HG03064 (cell line): ENCODE data around the gene GCFC2.
"Not testable (repeated sequence)": the region's sequence is repeated elsewhere in the genome, so short reads cannot be mapped to it uniquely, and the experiment has no call there.

Experiments used
- ATAC-seq: cut with Tn5 transposase; IDR thresholded peaks from one replicate; pipeline ENCODE4 v1.9.1; 2021; ENCODE audit warnings: low read depth; ENCODE audit not compliant: unreplicated experiment

The GCFC2 gene

DNA sequence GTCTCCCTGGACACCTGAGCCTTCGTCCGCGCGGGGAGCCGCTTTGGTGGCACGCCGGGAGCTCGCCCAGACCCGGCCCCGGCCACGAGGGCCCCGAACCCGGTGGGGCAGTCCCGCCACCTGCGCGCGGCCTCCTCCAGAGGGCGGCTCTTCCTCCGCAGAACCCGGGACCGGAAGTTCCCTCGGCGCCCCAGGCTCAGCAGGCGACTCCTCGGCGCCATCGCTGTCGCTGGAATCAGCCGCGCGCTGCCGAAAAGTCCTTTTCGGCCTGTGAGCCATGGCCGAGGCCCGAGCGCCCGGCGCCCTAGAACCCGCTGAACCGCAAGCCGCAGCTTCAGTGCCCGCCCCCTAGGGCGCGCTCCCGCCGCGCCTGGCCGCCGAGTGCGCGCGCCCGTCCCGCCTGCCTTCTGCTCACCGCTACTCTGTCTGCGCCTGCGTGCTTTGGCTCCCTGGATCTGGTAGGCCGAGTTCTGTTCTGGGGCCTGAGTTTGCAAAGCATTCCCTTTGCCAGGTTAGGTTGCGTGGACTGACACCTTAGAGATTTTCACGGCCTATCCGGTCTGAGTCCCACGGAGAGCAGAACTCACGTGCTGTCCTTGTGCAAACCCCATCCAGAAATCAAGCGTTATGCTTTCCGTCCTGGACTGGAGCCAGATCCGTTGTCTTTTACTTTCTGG, at the start of gene GCFC2:
GCFC2 (minus strand) TSS at position 339 of the 677 bp plus-strand sequence; CDS start at position 279, 60 bp downstream.
- peak; percentile 95 for ATAC-seq

DNA sequence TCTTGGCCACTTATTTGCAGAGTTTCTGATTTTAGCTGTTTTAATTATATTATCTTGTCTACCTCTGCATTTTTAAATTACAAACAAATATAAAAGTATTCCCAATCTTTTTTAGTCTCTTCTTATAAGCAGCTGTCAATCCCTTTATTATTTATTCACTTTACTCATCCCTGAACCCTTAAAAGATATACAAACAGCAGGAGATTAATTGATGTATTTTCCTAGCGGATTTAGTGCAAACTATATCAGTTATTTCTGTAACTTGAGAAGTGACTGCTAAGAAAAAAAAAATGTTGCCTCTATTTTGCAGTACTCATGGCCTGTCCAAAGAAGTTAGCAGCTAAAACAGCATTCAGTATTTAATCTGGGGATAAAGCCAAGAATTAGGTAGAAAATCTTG, 42.1 kb upstream of the GCFC2 start:
- ATAC-seq, result no peak

DNA sequence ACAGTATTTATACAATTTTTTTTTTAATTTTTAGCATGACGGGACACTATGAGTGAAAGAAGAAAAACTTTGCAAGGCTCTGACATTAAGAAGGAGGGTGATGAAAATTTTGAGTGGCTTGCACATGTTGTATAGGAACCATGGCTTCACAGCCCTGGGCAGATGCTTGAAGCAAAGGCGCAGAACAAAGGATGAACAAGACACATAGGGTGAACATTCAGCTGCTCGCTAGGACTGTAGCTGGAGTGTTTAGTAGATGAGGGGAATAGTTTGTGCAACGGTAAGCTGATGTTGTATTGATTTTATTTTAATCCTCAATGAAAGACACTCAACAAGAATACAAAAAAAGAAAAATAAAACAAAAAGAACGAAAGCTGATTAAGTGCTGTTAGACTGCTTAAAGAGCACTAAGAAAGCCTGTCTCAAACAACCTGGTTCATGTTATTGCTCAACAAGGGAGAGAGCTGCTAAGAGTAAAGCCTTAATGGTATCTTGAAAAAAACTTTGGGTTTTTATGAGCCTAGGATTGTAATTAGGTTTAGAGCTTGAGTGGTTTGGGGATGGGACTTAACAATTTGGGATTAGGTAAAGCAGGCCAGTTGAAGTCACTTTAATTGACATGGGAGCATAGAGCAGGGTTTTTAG, 41.2 kb upstream of the GCFC2 start:
- no peak for ATAC-seq

DNA sequence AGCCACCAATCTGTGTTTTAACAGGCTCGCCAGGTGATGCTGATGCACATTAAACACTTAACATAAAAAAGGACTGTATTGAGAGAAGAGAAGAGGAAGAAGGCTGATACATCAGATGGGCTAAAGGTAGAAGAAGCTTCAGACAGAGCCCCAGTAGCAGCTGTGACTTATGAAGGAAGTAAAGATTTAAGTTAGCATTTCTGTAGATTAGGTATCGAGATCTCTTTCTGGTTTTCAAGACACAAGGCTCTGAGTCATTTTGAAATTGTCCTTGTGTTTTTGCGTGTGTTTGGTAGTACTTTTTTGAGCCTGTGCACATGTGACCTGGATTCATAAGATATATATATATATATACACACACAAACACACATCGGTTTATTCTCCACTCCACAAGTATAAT, 40.6 kb upstream of the GCFC2 start:
- ATAC-seq, result no peak

DNA sequence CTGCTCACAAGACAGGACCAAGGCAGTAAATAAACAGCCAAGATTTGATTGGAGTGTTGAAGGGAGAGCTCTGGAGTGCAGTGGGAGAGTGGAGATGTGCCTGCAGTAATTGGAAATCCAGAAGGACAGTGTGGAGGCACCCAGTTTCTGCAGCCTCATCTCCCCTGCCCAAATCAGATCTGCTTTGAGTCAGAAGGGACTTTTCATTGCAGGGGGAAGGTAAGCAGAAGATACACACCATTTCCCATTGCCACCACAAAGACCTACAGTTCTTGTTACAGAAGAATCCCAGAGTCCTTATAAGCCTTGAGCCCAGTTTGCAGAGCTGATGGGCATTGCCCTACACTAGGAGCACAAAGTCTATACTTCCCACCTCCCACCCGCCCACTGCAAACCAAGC, 27.2 kb upstream of the GCFC2 start:
- no peak for ATAC-seq

DNA sequence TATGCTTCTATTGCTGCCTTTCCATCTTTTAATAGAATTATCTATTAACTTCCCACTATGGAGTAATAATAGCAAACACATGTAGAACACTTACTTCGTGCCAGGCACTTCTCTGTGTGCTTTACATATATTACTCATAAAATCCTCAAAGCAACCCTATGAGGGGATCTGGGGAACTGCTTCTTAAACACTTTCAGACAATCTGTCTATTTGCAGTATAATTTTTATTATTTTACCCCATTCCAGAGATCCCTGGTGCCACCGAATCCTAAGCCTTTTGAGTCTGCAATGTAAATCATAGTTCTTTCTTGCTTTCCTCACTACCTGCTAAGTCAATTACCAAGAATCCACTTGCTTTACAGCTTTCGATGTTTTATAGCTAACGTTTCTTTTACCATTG, 25.6 kb upstream of the GCFC2 start:
- no peak for ATAC-seq

DNA sequence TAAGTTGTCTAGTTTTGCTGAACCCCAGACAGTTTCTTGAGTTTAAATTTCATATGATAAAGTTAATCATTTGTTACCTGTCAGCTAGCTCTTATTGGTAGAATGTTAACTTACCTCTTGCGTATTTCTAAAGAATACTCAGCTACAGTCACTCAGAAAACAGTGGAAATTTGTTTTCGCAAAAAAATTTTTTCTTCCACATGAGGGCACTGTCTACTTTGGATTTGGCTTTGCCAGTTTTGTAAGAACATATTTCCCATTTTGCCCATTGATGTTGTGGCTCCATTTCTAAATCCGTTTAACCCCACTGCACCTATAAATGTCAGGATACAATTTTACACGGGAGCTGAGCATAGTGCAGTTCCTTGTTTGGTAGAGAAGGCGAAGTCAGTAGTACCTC, 19.1 kb upstream of the GCFC2 start:
- no peak for ATAC-seq

DNA sequence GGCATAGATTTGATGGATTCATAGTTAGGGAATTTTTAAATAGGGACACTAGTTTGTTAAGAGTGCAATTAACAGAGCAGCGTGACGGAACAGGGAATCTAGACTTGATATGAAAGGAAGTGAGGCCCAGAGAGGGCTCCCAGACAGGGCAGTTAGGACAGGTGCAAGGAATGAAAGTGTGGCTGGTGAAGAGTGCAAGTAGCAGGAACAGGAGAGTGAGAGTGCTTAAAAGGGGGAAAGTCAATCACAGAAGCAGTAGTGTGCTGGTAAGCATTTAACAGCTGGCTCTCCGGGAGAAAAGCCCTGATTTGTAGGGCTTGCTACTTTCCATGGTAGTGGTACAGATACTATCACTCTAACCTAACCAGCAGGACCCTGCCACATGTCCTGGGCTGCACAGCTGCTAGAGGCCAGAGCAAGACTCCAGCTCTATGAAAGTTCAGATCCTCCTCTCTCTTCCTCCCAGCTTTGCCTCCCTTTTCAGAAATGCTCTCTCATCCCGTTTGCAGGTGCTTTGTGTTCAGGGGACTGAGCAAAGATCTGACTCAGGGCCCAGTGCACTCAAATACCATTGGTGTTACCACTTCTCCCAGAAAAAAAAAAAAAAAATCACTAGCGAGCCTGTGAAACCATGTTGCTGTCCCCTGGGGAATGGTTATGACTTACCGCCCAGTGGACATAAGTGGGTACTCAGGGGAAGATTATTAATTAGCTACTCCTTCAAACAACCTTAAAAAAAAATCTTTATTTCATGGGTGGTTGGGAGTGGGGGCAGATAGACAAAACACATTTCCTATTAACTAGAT, 18.1 kb upstream of the GCFC2 start:
- no peak for ATAC-seq

DNA sequence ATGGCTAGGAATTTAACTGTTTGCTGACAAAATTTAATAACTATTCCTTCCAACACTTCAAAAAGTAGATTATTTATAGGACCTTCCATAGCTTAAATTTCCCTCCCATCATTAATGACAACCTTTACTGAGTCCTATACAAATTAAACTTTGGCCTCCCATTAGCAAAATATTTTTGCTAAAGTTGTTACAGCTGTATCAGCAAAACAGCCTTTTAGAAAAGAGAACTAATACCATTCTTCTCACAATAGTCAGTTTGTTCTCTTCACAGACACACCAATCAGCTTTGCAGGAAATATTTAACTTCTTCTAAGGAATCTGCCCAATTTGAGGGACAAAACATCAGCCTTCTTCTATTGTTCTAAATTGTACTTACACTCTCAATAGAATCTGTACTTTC, 12.0 kb upstream of the GCFC2 start:
- ATAC-seq, result no peak

DNA sequence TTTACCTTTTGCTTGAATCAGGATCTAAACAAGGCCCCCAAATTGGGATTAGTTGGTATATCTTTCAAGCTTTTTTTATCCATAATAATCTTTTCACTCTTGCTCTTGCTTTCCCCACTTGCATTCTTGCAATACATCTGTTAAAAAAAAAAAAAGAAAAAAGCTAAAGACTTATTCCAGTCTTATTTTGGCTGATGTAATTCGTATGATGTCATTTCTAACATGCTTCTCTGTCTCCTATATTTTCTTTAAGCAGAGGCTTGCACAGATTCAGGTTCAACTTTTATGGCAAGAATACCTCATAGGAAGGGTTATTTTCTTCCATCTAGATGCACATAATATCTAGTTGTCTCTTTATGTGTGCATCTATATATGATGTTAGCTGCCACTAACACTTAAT, 9.8 kb upstream of the GCFC2 start:
- no peak for ATAC-seq

DNA sequence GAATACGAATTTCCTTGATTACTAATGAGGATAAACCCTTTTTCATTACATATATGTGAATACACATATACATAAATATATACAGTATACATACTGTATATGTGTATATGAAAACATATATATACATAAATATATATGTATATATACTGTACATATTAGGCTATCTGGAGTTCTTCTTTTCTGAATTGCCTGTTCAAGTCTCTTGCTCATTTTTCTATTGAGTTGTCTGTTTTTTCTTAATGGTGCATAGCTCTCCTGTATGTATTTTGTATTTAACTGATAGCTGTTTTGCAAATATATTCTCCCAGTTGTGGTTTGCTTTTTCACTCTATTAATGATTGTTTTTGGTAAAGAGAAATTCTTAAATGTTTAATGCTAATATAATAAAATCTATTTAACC, 8.9 kb upstream of the GCFC2 start:
- ATAC-seq, result no peak

DNA sequence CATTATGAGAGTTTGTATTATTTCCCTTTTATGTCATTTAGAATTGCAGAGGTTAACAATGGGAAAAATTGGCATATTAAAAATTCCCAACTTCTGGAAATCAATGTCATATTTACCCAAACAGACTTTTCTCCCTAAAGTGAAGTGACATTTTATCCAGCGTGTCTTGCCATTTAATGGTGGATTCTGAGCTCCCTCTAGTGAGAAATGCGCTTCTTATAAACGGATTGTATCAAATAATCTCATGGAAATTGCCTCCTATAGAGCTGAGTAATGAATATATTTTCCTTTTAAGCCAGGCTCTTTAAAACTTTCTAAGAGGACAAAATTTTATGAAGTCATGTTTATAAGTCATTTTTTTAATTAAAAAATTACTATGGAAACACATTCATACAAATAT, 5.7 kb upstream of the GCFC2 start:
- no peak for ATAC-seq

DNA sequence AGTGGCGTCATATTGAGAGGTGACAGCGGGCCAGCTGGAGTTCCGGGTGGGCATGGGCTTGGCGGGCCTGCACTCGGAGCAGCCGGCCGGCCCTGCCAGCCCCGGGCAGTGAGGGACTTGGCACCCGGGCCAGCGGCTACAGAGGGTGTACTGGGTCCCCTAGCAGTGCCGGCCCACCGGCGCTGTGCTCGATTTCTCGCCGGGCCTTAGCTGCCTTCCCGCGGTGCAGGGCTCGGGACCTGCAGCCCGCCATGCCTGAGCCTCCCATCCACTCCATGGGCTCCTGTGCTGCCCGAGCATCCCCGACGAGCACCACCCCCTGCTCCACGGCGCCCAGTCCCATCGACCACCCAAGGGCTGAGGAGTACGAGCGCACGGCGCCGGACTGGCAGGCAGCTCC, 875 bp upstream of the GCFC2 start:
- ATAC-seq, result not testable (repeated sequence)

DNA sequence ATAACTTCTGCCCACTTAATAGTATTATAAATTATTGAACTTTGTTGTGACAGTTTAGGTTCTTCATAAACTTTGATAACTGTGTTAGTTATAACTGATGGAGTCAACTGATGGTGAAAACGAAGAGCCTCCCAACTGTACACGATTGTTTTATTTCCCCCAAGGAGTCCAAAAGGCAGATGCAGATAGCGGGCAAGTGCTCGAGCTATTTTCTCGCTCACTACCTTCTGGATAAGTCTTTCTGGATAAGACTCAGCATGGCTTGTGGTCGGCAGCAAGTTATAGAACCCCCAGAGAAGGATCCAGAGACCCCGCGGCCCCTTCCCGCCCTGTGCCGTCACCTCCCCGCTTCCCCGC, 517 bp downstream of the GCFC2 start:
- peak; percentile 17 for ATAC-seq

DNA sequence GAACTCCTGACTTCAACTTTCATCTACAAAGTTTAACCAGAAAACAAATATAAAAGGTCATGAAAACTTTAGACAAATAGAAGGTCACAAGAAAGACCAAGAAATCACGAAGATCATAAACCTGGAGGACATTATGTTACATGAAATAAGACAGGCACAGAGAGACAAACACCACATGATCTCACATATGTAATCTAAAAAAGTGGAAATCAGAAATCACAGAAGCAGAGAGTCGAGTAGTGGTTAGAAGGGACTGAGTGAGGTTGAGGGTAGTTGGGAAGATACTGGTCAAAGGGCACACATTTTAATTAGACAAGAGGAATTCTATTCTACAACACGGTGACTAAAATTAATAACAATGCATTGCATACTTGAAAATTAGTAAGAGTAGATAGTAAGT, 1.4 kb downstream of the GCFC2 start:
- ATAC-seq, result no peak

DNA sequence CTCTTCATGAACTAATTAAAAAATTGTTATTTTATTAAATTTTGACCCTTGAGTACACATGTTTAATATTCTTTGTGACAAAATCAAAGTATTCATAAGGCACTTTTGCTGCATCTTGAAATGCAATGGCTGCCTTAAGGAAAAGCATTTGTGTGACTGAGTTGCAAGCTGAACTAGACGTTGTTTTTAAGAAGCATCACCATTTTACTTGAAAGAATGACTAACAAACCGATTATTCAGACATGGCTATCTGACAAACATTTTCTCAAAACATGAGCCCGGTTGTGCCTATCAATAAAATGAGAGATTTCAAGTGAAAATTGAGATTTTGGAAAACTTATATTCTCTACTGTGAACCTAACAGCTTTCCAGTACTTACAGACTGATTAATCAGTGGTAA, 2.8 kb downstream of the GCFC2 start:
- no peak for ATAC-seq

DNA sequence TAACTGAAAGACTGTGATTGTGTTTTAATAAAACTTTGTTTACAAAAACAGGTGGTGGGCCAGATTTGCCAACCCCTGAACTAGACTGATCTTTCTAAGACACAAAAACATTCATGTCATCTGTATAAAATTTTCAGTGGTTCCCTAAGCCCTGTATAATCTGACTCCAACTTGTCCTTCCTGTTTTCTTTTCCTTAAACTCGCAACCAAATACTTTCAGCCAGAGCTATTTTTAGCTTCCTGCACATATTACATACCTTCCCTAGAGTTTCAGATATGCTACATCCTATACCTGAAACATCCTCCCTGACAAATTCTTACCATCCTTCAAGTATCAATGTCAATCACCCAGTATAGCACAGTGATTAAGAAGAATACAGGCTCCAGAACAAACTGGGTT, 4.8 kb downstream of the GCFC2 start:
- ATAC-seq, result no peak

DNA sequence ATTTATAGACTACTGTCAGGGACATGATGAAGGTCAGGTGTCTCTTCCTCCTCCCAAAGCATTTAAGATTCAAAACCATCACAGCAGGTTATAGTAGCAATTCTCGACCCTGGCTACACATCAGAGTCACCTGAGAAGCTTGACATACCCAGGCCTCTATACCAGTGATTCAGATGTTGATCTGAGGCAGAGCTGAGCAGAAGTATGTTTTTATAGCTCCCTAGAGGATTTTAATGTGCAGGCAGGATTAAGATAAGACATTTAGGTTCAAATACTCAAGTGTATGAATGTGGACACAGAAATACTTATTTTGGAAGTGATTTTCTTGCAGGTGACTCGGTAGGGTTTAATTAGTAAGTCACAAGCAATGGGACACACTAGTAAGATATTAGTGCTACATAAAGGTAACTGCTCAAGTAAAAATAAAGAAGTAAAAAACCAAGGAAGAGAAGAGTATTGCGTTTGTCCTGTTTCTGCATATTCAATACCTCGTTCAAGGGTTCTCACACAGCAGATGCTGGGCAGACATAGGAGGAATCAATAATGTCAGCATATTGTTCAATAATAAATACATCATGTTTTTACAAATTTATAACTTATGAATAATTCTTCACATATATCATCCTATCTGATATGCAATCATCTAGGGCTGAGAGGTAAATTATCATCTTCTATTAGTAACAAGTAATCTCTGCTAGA, 7.0 kb downstream of the GCFC2 start:
- ATAC-seq, result no peak

DNA sequence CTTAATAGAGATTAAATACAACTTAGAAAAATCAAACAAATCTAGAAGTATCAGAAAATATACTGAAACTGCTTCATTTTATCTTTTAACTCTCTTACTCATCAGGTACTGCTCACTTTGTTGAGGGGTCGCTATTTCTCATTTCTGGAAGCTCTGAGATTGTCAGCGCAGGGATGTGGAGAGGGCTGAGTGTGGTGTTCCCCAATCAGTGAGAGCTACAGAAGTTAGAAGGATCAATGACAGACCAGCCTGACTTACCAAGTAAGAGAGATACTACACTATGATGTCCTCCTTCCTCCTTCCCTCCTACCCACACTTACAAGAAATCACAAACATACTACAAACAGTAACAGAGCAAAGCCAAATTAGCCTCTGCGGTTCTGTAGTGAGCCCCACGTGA, 8.1 kb downstream of the GCFC2 start:
- ATAC-seq, result no peak

DNA sequence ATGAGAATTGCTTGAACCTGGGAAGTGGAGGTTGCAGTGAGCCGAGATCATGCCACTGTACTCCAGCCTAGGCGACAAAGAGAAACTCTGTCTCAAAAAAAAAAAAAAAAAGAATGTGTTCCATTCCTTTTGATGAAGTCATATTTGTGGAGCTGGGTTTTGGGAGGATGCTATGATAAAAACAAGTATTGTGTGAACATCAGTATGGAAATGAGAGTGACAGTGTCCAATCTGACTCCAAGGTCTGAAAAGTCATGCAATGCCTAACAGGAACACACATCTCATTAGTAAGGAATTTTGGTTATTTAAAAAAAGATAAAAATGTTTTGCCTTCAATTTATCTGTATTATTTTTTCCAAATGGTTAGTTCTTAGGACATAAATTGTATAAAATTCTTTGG, 11.8 kb downstream of the GCFC2 start:
- no peak for ATAC-seq

DNA sequence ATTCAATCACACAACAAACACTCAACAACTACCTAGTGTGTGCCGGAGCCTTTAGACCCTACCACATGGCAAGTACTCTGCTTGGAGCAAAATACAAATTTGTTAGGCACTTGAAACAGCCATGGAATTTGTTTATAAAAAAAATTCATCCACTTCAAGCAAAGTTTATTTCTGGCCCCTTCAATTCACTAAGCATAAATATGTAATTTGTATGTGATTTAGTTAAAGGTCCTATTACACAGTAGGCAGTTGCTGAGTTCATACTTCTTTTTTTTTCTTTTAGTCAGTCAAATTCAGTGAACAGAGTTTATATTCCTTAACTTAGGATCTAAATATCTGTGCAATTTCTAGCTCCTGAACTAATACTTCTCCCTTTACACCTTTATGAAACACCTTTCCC, 22.5 kb downstream of the GCFC2 start:
- no peak for ATAC-seq
